HG02870 (cell line): ENCODE results near the gene NOX5.
"Not testable (repeated sequence)": the region's sequence is repeated elsewhere in the genome, so short reads cannot be mapped to it uniquely, and the experiment has no call there.

ENCODE experiments used
- ATAC-seq: cut with Tn5 transposase; IDR thresholded peaks from one replicate; pipeline ENCODE4 v1.9.1; 2021; ENCODE audit warnings: mild to moderate bottlenecking, moderate library complexity; ENCODE audit not compliant: unreplicated experiment

NOX5 gene

GRCh38 chr15:69055251-69055650, 40.8 kb downstream of the NOX5 start:
- ATAC-seq, result no peak

DNA sequence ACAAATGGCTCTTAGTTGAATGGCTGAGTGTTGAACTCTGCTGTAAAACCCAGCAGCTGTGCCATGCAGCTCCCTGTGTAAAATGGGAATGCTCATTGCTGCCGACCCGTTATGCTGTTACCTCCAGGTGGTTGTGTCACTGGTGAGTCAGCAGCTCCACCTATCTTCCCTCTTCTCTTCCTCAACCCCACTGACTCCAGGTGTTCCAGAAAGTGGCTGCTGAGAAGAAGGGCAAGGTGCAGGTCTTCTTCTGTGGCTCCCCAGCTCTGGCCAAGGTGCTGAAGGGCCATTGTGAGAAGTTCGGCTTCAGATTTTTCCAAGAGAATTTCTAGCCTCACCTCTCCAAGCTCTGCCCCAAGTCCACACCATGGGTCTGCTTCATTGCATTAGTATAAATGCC, 41.9 kb downstream of the NOX5 start:
- no peak for ATAC-seq

GRCh38 chr15:69058830-69059556, 44.5 kb downstream of the NOX5 start:
- no peak for ATAC-seq

DNA sequence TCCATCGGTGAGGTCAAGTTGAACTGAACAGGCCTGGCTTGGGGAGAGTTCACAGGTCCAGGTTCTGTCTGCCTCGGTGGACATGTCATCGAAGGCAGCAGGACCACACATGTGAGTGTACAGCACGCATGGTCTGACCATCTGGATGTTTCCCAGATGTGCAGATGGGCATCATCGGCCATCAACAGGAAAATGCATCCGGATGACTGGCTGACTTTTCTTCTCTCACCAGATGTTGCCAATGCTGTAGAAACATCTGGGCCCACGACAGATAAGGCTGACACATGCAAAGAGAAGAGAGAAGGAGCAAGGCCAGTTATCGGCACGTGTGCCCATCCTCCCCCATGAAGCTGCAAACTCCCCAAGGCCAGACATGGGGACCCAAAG, 45.1 kb downstream of the NOX5 start:
- no peak for ATAC-seq

- ATAC-seq, result no peak
These were observed 45.6 kb downstream of the NOX5 start for GRCh38 chr15:69060041-69060481.

- no peak for ATAC-seq
These were observed 46.2 kb downstream of the NOX5 start for GRCh38 chr15:69060744-69061143.

DNA sequence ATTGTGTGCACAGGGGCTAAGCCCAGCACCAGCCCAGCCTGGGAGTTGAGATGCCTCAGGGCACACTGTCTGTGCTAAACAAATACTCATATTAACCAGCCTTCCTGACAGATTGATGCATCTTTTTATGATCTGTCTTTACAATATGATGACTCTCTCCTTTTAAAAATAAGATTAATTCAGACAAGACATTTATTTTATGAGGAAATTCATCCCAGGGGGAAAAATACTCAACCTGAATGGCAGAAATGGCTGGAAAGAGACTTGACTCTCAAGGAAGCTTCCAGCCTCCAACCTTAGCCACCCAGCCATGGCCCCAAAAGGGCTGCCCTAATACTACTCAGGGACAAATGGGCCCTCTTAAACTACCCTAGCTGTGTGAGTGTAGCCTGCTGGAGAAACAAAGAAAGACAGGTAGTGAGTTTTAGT, 46.9 kb downstream of the NOX5 start:
- no peak for ATAC-seq

DNA sequence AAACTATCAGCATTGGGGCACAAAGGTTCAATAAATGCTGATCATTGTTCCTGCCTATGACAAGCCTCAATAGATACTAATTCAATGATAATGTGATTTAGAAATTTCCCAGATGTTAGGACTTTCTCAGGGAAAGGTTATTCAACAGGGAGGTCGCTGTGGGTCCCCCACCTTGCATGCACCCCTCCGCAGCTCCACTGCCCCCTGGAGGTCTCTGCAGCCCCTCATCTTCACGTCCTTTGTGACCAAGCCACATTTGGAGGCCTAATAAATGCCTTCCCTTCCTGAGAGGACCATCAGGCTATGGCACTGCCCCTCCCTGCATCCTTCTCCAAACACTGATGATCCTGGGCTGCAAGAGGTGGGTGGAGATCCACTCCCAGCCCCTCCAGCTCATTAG, 50.2 kb downstream of the NOX5 start:
- ATAC-seq, result no peak

GRCh38 chr15:69066007-69066995, 51.8 kb downstream of the NOX5 start:
- ATAC-seq, result no peak

DNA sequence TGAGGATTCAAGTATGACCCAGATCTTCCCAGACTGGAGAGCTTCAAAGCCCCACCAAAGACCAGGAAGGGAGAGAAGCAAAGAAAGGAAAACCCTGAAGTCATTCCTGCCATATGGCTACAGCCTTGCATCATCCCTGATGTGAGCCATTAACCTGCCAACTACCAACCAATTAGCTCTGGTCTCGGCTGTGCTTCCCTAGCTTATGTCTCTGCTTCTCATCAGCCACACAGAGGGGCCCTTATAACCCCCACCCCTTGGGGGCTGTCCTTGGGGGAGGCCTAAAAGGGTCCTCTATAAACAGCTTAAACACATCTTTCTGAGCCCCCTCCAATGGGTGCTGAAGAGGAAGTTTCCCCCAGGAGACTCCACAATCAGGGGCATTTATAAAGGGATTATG, 52.8 kb downstream of the NOX5 start:
- no peak for ATAC-seq

DNA sequence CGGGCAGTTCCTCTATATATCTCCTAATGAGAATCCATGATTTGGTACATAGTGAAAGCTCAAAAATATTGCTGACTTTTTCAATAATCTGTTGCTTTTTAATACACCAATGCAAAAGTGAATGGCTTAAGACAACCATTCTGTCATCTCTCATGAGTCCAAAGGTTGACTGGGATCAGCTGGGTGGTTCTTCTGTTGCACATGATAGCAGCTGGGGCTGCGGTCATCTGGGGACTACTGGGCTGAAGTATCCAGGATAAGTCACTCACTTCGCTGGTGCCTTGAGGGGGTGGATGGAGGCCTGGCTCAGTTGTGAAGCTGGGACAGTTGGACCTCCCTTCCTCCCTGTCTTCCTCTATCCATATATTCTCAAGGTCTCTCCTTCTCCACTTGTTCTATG, 53.7 kb downstream of the NOX5 start:
- ATAC-seq, result no peak

DNA sequence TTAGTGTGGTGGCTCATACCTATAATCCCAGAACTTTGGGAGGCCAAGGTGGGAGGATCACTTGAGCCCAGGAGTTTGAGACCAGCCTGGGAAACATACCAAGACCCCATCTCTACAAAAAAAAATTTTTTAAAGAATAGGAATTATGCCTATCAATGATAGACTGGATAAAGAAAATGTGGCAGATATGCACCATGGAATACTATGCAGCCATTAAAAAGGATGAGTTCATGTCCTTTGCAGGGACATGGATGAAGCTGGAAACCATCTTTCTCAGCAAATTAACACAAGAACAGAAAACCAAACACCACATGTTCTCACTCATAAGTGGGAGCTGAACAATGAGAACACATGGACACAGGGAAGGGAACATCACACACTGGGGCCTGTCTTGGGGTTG, 54.8 kb downstream of the NOX5 start:
- ATAC-seq, result not testable (repeated sequence)

GRCh38 chr15:69069996-69070395, 55.5 kb downstream of the NOX5 start:
- no peak for ATAC-seq

DNA sequence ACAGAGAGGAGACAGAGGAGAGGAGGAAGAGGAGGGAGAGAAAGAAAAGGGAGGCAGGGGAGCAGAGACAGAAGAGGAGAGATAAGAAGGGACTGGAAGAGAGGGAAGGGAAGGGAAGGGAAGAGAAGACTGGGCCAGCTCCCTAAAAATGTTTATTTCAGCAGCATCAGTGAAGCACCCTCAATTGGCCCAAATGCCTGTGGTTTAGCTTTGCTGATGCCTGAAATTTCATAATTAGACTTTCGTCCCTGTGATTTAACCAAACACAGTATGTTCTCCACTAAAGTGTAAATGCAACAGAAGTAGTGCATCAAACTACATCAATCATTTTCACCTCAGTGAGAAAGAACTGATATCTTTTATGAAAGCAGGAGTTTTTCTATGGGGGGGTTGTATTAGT, 55.9 kb downstream of the NOX5 start:
- ATAC-seq, result no peak

DNA sequence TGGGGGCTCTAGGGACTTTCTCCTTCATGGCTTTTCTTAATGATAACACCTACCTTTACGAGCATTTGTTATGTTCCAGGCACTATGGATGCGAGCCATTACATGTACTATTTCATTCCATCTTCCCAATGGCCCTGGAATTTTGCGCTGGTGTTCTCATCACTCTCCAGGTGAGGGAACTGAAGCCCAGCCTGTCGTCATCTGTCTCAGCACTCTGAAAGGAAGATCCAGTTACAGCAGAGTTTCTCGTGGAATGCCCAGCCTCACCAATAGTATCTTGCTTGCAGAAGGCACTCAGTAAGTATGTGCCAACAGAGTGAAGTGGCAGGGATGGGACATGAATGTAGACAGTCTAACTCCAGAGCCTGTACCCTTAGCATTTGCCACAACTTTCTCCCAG, 56.8 kb downstream of the NOX5 start:
- no peak for ATAC-seq

GRCh38 chr15:69072906-69073305, 58.4 kb downstream of the NOX5 start:
- no peak for ATAC-seq

DNA sequence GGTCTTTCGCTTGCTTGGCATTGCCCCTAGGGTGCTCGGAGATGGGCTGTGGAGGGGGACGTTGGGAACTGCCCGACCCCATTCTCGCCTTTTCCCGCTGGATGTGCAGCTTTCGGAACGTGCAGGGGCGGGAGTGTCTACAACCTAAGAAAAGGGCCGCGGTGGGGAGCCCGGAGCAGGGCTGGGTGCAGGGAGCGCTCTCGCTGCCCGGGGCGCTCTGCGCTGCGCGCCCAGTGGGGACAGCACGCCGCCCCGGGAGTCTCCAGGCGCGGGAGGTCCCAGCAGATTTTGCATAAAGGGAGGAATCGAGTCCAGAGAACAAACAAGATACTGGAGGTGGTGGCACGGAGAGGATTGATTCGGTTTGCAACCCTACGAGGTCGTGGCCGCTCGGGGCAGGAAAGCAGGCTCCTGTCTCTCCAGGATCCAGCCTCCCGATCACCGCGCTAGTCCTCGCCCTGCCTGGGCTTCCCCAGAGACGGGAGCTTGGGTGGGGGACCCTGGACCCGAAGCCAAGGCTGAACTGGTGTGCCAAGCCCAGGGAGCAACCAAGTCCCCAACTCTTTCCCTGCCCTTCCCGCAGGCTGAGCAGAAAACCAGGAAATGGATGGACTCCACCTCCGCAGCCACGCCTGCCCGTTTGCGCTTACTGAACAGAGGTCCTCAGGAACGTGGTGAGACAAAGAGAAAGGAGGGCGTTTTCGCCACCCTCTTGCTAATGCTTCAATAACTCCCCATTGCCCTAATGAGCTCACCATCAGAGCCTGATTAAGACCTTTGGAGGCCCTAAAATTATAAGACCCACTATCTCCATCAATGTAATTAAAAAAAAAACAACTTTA, 59.7 kb downstream of the NOX5 start:
- ATAC-seq, result no peak

DNA sequence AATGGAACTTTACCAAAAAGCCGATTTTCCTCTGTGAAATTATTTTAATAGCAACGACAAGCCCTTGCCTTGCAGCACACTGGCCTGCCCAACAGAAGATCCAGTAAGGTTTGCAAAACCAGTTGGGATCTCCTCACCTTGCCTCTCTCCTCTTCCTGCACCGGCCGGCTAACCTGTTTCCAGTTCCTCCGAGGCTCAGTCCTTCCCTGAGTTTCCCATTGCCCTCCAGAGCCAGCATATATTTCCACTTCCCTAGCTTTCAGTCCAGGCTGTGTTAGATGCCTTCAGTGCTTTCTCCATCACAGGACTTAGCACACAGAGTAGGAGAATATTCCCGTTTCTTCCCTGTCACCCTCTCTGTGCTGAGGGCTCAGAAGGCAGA, 60.3 kb downstream of the NOX5 start:
- ATAC-seq, result no peak

DNA sequence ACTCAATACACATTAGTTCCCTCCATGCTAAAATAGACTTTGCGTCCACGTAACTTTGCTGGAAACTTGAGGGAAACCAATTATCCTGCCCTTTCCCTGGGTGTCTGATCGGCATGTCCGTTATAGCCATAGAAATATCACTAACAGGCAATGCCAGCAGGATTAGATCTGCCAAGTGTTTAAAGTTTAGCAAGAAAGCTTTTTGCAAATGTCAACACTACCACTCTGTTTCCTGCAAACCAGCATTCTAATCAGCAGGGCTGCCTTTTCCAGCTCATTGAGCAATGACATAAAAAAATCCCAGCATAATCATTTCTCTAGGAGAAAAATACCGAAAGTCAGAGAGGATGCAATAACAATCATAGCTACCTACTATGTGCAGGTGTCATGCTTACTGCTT, 60.9 kb downstream of the NOX5 start:
- no peak for ATAC-seq

DNA sequence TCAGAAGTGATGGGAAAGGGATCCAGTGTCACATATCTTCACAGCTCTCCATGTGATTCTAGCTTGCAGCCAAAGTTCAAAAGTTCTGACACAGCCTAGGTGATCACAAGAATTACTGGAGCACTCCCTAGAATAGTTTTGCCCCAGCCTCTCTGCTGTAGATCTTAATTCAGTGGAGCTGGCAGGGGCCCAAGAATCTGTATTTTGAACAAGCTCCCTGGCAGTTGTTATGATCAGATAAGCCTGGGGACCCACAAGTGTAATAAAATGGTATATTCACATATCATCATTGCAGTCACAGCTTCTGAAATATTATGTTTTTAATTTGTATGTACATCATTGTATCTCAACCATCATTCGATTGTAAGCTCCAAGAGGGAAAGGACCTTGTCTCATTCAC, 62.3 kb downstream of the NOX5 start:
- no peak for ATAC-seq

GRCh38 chr15:69078638-69079037, 64.1 kb downstream of the NOX5 start:
- ATAC-seq, result no peak
